K562 (cell line): ENCODE measurements around the gene FUT2. TPM values are rescaled to one million over a fixed set of nuclear protein-coding genes. Genes with fewer than 3 reads are reported as not detected.

ENCODE experiments used
- ATAC-seq: fragments of 200-7000 bp; cut with Tn5 transposase; 3 replicates; pipeline ENCODE4 v1.9.1; 2020; ENCODE audit warnings: moderate library complexity
- BruUV-seq: library from RNA; stranded (reverse); fragments of 400-500 nt; replicated peaks from 2 replicates; lab custom pipeline; 2021; lab: Mats Ljungman, UMichigan
- CTCF ChIA-PET: fragments of 300-600 bp; formaldehyde crosslinking; extraction: SDS; loops from one replicate; lab custom pipeline; 2021; ENCODE audit warnings: low intra/inter-chr PET ratio; lab: Yijun Ruan, JAX
- POLR2A ChIA-PET: fragments of 300-600, 350-650 bp; sonication (Branson Sonifier 250); formaldehyde crosslinking; extraction: SDS; loops from one replicate; lab custom pipeline; 2021; ENCODE audit warnings: antibody characterized with exemption, inconsistent platforms; lab: Yijun Ruan, JAX
- DNase-seq, 4 experiments: peaks; one replicate each; pipeline versions ENCODE4 v3.0.0 to v3.0.0-alpha.2; 2011 to 2018; ENCODE audit warnings: low spot score in 3 of 4, mixed read lengths in 3 of 4; ENCODE audit errors: extremely low read depth in 1 of 4
- FAIRE-seq: peaks from 2 replicates; lab custom pipeline; 2011; peaks lifted over from hg19 to GRCh38; lab: Jason Lieb, UNC
- H2AFZ ChIP-seq: 2 replicates; pipeline ENCODE4 v1.6.0; 2011; ENCODE audit warnings: low read depth, low read length, control low read depth, inconsistent platforms
- H3K27ac ChIP-seq: fragments of 200-600 bp; 3 replicates; pipeline ENCODE4 v1.8.0; 2011; ENCODE audit warnings: low read depth, mild to moderate bottlenecking, control low read depth, inconsistent platforms, low read length, moderate library complexity, mixed read lengths; ENCODE audit errors: extremely low read depth
- H3K27me3 ChIP-seq, 2 experiments: fragments of 300-600 bp in 1 of 2; 2 replicates in 1 of 2; 3 replicates in 1 of 2; pipeline versions ENCODE4 v1.6.0 to v1.8.0; 2011; ENCODE audit warnings: inconsistent platforms in 2 of 2, low read length in 2 of 2, mild to moderate bottlenecking in 1 of 2, mixed read lengths in 1 of 2, moderate library complexity in 1 of 2; ENCODE audit not compliant: control insufficient read depth in 2 of 2, insufficient read depth in 2 of 2
- H3K36me3 ChIP-seq: fragments of 300-600 bp; 3 replicates; pipeline ENCODE4 v1.8.0; 2011; ENCODE audit warnings: mild to moderate bottlenecking, low read length, inconsistent platforms; ENCODE audit not compliant: control insufficient read depth, insufficient read depth
- H3K4me1 ChIP-seq, 2 experiments: fragments of 200-600 bp in 1 of 2; replicated peaks in 1 of 2; 2 replicates in 1 of 2; 3 replicates in 1 of 2; pipeline versions ENCODE4 v1.5.1 to v1.8.0; 2011; ENCODE audit warnings: inconsistent platforms in 2 of 2, low read length in 2 of 2, mild to moderate bottlenecking in 1 of 2, mixed read lengths in 1 of 2, moderate library complexity in 1 of 2; ENCODE audit not compliant: control insufficient read depth in 2 of 2, insufficient read depth in 2 of 2
- H3K4me2 ChIP-seq: 2 replicates; pipeline ENCODE4 v1.6.1; 2011; ENCODE audit warnings: low read length, control low read depth, inconsistent platforms, mixed read lengths; ENCODE audit not compliant: insufficient read depth
- H3K4me3 ChIP-seq: fragments of 200-600 bp; sonication (generic), shearing (Covaris generic); 2 replicates; pipeline ENCODE4 v1.5.1; 2016; ENCODE audit warnings: control low read depth, inconsistent platforms
- H3K79me2 ChIP-seq: fragments of 200-600 bp; 3 replicates; pipeline ENCODE4 v1.8.0; 2011; ENCODE audit warnings: low read length, inconsistent platforms; ENCODE audit not compliant: control insufficient read depth, insufficient read depth
- H3K9ac ChIP-seq, 2 experiments: 2 replicates each; pipeline versions ENCODE4 v1.6.0 to v1.6.1; 2011; ENCODE audit warnings: low read depth in 2 of 2, low read length in 2 of 2, control low read depth in 1 of 2, inconsistent platforms in 1 of 2, mild to moderate bottlenecking in 1 of 2, mixed read lengths in 1 of 2; ENCODE audit not compliant: insufficient read depth in 1 of 2
- H3K9me1 ChIP-seq: one replicate; pipeline ENCODE4 v1.6.0; 2011; ENCODE audit warnings: inconsistent platforms, mild to moderate bottlenecking, low read length, moderate library complexity; ENCODE audit not compliant: control insufficient read depth, insufficient read depth
- H3K9me3 ChIP-seq: replicated peaks from 2 replicates; pipeline ENCODE4 v1.5.1; 2011; ENCODE audit warnings: low read depth, low read length, inconsistent platforms; ENCODE audit not compliant: control insufficient read depth, insufficient read depth
- H4K20me1 ChIP-seq: replicated peaks from 2 replicates; pipeline ENCODE4 v1.6.1; 2011; ENCODE audit warnings: low read length, inconsistent platforms, mixed read lengths; ENCODE audit not compliant: control insufficient read depth, insufficient read depth
- ATF1 ChIP-seq, 2 experiments: fragments of 450-650 bp in 1 of 2; IDR thresholded peaks; 2 replicates each; pipeline ENCODE4 v1.6.1; 2016; ENCODE audit warnings: missing compliant biosample characterization in 1 of 2, missing genetic modification characterization in 1 of 2
- CBX3 ChIP-seq, 2 experiments: IDR thresholded peaks; 1 replicate in 1 of 2; 2 replicates in 1 of 2; pipeline ENCODE4 v1.6.1; 2012; ENCODE audit warnings: inconsistent platforms in 2 of 2, low read length in 2 of 2, borderline replicate concordance in 1 of 2, control low read depth in 1 of 2
- CXXC5 ChIP-seq: fragments of 250-450 bp; sonication (Bioruptor Pico); IDR thresholded peaks from 2 replicates; pipeline ENCODE4 v1.8.0; 2022; ENCODE audit warnings: inconsistent platforms, mild to moderate bottlenecking, moderate library complexity
- GABPA ChIP-seq: fragments of 200-800 bp; sonication (Bioruptor generic); conservative IDR thresholded peaks from 2 replicates; pipeline ENCODE4 v1.6.1; 2016; ENCODE audit warnings: low read depth, missing genetic modification characterization, missing compliant biosample characterization
- GTF2F1 ChIP-seq: IDR thresholded peaks from 2 replicates; pipeline ENCODE4 v1.6.1; 2011; ENCODE audit warnings: low read depth, low read length, improper control_type of control experiment
- HDAC6 ChIP-seq: IDR thresholded peaks from 2 replicates; pipeline ENCODE4 v1.6.1; 2012; ENCODE audit warnings: low read depth, mild to moderate bottlenecking, control low read depth, inconsistent platforms, low read length, moderate library complexity
- NFATC3 ChIP-seq: fragments of 450-650 bp; IDR thresholded peaks from 2 replicates; pipeline ENCODE4 v1.6.1; 2017; ENCODE audit warnings: mild to moderate bottlenecking
- TEAD1 ChIP-seq, 2 experiments: fragments of 450-650 bp in 1 of 2; sonication (generic) in 1 of 2; formaldehyde crosslinking; IDR thresholded peaks; 2 replicates each; pipeline versions ENCODE4 v1.4.0 to v1.8.0; 2020 to 2022; ENCODE audit warnings: mild to moderate bottlenecking in 2 of 2, missing genetic modification reagents in 1 of 2
- THRAP3 ChIP-seq: fragments of 450-650 bp; IDR thresholded peaks from 2 replicates; pipeline ENCODE4 v1.6.1; 2016; ENCODE audit warnings: mild to moderate bottlenecking, inconsistent platforms, borderline replicate concordance
- ZNF76 ChIP-seq: fragments of 250-450 bp; sonication (Bioruptor Pico); IDR thresholded peaks from 2 replicates; pipeline ENCODE4 v1.4.0; 2020; ENCODE audit warnings: mild to moderate bottlenecking, moderate library complexity, borderline replicate concordance
- WGBS: fragments of 100-300 bp; shearing (Covaris generic); methylation state at CpG from one replicate; pipeline ENCODE4 v1.1.6; 2016; ENCODE audit warnings: low coverage, mixed read lengths; ENCODE audit not compliant: insufficient coverage; ENCODE audit errors: missing lambda C conversion rate; 5-methylcytosine and 5-hydroxymethylcytosine counted together
- in situ Hi-C: fragments of 300-500 bp; cut with MboI; formaldehyde crosslinking; loops from 4 replicates; pipeline ENCODE4 v1.15.0; 2018; ENCODE audit warnings: inconsistent platforms, mixed read lengths
- intact Hi-C: fragments of 100-400 bp; cut with micrococcal nuclease; formaldehyde crosslinking; loops from 2 replicates; pipeline ENCODE4 v1.14.2; 2022
- polyA plus RNA-seq, 8 experiments: library from polyadenylated mRNA; depleted of rRNA in 4 of 8; stranded (reverse) in 5 of 8; unstranded in 3 of 8; fragments of >200 nt; fragmentation: Nextera tagmentation in 2 of 8; fragmentation: Illumina TruSeq in 1 of 8; extraction: Ambion mirVana in 2 of 8; extraction: Trizol in 1 of 8; gene quantifications; 2 replicates each; pipeline versions ENCODE4 v1.2.1 to v1.2.3, GENCODE V29; 2011 to 2014; ENCODE audit warnings: inconsistent platforms in 1 of 8, missing spikeins in 1 of 8
- total RNA-seq, 7 experiments: library from RNA; depleted of rRNA in 6 of 7; stranded (reverse); fragments of >200 nt in 6 of 7; fragmentation: Illumina TruSeq in 2 of 7; extraction: Trizol in 2 of 7; gene quantifications; 2 replicates each; pipeline versions ENCODE4 v1.2.1 to v1.2.3, GENCODE V29; 2011 to 2021; ENCODE audit warnings: low replicate concordance in 1 of 7
- TF ChIP-seq, protein P1 (sequence below), 2 experiments: IDR thresholded peaks; 2 replicates each; pipeline ENCODE4 v1.6.1; 2011; ENCODE audit warnings: borderline replicate concordance in 1 of 2, control low read depth in 1 of 2, low read depth in 1 of 2, low read length in 1 of 2, mild to moderate bottlenecking in 1 of 2, mixed read lengths in 1 of 2, moderate library complexity in 1 of 2; ENCODE audit not compliant: insufficient read depth in 1 of 2, insufficient read length in 1 of 2, poor library complexity in 1 of 2, severe bottlenecking in 1 of 2; ENCODE audit errors: extremely low read depth in 1 of 2
- TF ChIP-seq, protein P2 (sequence below): sonication (generic); formaldehyde crosslinking; IDR thresholded peaks from 2 replicates; pipeline ENCODE4 v1.8.1; 2023; ENCODE audit warnings: mild to moderate bottlenecking, missing genetic modification reagents
- TF ChIP-seq, protein P3 (sequence below), 2 experiments: fragments of 450-650 bp; IDR thresholded peaks; 2 replicates each; pipeline ENCODE4 v1.6.1; 2016

The FUT2 gene
- total and polyA plus RNA-seq, 9 of the 15 experiments (the other 6 are each of a cell fraction or from before 2014, with no cell fraction given), result 0.03 to 0.04 TPM; not detected in 7

DNA sequence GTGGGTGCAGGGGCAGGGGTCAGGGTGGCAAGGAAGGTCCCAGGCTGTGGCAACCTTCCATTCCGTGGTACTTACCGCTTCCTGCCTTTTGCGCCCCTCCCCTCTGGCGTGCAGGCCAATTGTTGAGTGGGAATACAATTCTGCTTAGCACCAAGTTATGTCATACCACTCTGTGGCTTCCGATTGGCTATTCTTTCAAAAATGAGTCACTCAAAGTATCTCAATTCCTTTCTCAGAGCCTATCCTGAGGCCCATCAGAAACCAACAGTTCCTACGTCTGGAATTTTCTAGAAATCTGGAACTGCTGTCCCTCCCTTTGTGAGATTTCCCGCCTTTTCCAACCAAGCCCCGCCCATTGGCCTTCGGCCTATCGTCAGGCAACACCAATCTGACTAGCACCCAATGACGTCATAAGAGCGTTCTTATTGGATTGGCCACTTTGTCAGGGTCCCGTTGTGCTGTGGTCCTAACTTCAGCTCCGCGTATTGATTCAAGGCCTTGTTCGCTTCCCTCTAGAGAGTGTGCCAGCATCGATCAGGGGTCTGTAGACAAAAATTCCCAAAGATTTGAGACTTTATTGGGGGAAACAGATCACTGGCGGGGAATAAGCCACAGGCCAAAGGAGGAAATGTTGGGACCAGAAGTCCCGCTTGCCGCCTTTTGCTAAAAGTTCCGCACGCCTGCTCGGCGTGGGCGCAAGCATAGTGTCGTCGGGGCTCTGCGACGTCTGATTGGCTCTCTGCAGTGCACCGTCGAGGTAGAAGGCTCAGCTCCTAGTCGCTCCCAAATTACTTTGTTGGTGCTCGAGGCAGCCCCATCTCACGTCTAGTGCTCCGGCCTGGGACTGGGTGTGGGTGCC, 34.7 kb upstream of the FUT2 start:
- H3K9me3 ChIP-seq, result no peaks in the 10 kb centered on the region
- 33% methylated on average over 24 of the region's 35 CpGs for WGBS
- peak overlapping the region; percentile 82 for H2AFZ ChIP-seq
- FAIRE-seq (peak; percentile 98), DNase-seq (peak; percentile 86 to 95 (median 92)), ATAC-seq (peak; percentile 96)
- H3K9me1 ChIP-seq, result no peaks in the 10 kb centered on the region
- no peaks in the 10 kb centered on the region for H3K36me3 ChIP-seq
- no peaks in the 10 kb centered on the region for H3K27me3 ChIP-seq
- BruUV-seq, result no TSS peak
- ChIA-PET POLR2A (interaction anchor here (1.0 kb wide), 1 partner anchor 58 kb away, joined by 3 read pairs; no protein-coding TSS in a partner anchor), CTCF (no interaction called here)
- intact Hi-C loops (no loop called here), in situ Hi-C loops (no loop called here)
- peak overlapping the region in 1 of 2 experiments; percentile 17; a peak in 2 of 4 replicates for H3K9ac ChIP-seq
- H3K79me2 ChIP-seq, result no peaks in the 10 kb centered on the region
- H4K20me1 ChIP-seq, result no peaks in the 10 kb centered on the region
- peaks cover 11 to 14% of the 10 kb centered on the region in 2 experiments for H3K4me1 ChIP-seq
- H3K27ac ChIP-seq, result peak overlapping the region; percentile 55
- peak overlapping the region; percentile 64 for H3K4me2 ChIP-seq
- no peak overlapping the region for H3K4me3 ChIP-seq
- 0 out of 2 replicates have a peak, but pooled peaks have one; percentile 34 for TF ChIP-seq GABPA (tag)
- TF ChIP-seq NFATC3, result no peak
- TF ChIP-seq, protein P1, sequence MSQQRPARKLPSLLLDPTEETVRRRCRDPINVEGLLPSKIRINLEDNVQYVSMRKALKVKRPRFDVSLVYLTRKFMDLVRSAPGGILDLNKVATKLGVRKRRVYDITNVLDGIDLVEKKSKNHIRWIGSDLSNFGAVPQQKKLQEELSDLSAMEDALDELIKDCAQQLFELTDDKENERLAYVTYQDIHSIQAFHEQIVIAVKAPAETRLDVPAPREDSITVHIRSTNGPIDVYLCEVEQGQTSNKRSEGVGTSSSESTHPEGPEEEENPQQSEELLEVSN (IDR thresholded peaks at IDR 0.05; ENCODE audit: borderline replicate concordance in 1 of 2, extremely low read depth in 1 of 2, insufficient read depth in 1 of 2, insufficient read length in 1 of 2, low read depth in 1 of 2, low read length in 1 of 2, poor library complexity in 1 of 2, severe bottlenecking in 1 of 2), result peak in 1 of 2 experiments; percentile 85
- TF ChIP-seq ZNF76, result 0 out of 2 replicates have a peak, but pooled peaks have one; percentile 53
- TF ChIP-seq, protein P2, sequence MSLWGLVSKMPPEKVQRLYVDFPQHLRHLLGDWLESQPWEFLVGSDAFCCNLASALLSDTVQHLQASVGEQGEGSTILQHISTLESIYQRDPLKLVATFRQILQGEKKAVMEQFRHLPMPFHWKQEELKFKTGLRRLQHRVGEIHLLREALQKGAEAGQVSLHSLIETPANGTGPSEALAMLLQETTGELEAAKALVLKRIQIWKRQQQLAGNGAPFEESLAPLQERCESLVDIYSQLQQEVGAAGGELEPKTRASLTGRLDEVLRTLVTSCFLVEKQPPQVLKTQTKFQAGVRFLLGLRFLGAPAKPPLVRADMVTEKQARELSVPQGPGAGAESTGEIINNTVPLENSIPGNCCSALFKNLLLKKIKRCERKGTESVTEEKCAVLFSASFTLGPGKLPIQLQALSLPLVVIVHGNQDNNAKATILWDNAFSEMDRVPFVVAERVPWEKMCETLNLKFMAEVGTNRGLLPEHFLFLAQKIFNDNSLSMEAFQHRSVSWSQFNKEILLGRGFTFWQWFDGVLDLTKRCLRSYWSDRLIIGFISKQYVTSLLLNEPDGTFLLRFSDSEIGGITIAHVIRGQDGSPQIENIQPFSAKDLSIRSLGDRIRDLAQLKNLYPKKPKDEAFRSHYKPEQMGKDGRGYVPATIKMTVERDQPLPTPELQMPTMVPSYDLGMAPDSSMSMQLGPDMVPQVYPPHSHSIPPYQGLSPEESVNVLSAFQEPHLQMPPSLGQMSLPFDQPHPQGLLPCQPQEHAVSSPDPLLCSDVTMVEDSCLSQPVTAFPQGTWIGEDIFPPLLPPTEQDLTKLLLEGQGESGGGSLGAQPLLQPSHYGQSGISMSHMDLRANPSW (CRISPR knock-in tag), result 0 out of 2 replicates have a peak, but pooled peaks have one; percentile 52
- TF ChIP-seq GTF2F1, result peak; percentile 84; the same call in 1 of the 2 replicates
- no peak for TF ChIP-seq HDAC6
- TF ChIP-seq, protein P3, sequence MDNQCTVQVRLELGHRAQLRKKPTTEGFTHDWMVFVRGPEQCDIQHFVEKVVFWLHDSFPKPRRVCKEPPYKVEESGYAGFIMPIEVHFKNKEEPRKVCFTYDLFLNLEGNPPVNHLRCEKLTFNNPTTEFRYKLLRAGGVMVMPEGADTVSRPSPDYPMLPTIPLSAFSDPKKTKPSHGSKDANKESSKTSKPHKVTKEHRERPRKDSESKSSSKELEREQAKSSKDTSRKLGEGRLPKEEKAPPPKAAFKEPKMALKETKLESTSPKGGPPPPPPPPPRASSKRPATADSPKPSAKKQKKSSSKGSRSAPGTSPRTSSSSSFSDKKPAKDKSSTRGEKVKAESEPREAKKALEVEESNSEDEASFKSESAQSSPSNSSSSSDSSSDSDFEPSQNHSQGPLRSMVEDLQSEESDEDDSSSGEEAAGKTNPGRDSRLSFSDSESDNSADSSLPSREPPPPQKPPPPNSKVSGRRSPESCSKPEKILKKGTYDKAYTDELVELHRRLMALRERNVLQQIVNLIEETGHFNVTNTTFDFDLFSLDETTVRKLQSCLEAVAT (IDR thresholded peaks at IDR 0.05), result peak in 1 of 2 experiments; percentile 91; a peak in 2 of 4 replicates
- TF ChIP-seq THRAP3, result peak; percentile 75; the same call in 1 of the 2 replicates
- TF ChIP-seq ATF1 (CRISPR knock-in tag; IDR thresholded peaks at IDR 0.05), result peak; percentile 72
- peak; percentile 99 for TF ChIP-seq ATF1 (tag; IDR thresholded peaks at IDR 0.05)
- 0 out of 4 replicates have a peak, but pooled peaks have one; percentile 29 to 46 for TF ChIP-seq TEAD1 (CRISPR knock-in tag; IDR thresholded peaks at IDR 0.05)
- peak; percentile 47; the same call in 1 of the 2 replicates for TF ChIP-seq CXXC5 (CRISPR knock-in tag)
- peak in 1 of 2 experiments; percentile 68; a peak in 1 of 3 replicates for TF ChIP-seq CBX3 (IDR thresholded peaks at IDR 0.05; ENCODE audit: borderline replicate concordance in 1 of 2, low read length in 2 of 2)
